ENCODE data around the gene KPNA5.
A peak's percentile ranks its signal among the peaks of the same experiment; 100 is the strongest.

The KPNA5 gene

GRCh38 chr6:116779573-116780164, 98.7 kb downstream of the KPNA5 start:
- DNase-seq (ENCODE audit: low spot score) (peak; percentile 13), FAIRE-seq (no peak)

- DNase-seq (ENCODE audit: low spot score) (no peak), FAIRE-seq (no peak)
Observed at GRCh38 chr6:116783852-116784251, 102.8 kb downstream of the KPNA5 start.

Data from urothelium cell line (cell line).